ENCODE results near the gene SLC19A1.
A peak's percentile ranks its signal among the peaks of the same experiment; 100 is the strongest.

The SLC19A1 gene

DNA sequence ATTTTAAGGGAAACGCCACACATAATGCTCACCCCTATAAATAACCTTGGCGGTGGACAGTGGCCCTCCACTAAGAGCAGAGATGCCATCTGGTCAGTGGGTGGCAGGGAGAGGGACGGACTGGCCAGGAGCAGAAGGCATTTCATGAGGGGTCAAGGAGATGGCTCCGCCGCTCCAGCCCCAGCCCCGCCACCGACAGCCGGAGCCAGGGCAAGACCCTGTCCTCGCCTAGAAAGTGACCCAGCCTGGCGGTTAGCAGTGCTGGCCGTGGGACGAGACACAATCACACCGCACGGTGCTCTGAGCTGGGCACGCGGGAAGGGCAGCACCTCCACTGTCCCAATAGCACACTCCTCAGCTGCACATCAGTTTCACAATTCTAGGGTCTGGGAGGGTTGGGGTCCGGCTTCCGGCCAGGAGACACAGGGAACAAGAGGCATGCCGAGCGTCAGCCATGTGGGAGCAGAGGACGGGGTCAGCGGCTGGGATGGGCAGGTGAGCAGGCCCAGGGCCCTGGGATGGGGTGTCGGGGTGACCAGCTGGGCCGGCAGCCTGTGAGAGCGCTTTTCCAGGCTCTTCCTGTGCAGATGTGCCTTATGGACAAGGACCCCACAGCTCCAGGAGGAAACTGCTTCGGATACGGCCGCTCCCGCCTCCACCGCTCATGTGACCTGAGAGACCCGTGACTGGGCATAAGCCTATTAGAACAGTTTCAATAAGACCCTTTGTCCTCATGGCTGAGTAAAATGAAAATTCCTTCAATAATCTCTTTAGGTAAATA lies 5.7 kb downstream of the SLC19A1 start:
- Histone ChIP-seq H3K4me1 (peaks cover 0 to 5% (median 3%) of the 10 kb centered on the region in 4 donors), H3K27me3 (peaks cover 0 to 4% of the 10 kb centered on the region in 2 donors), H3K36me3 (peaks cover 0 to 4% (median 0%) of the 10 kb centered on the region in 3 donors), H3K4me3 (no peak overlapping the region), H3K27ac (no peak overlapping the region), H3K9me3 (no peaks in the 10 kb centered on the region)
- TF ChIP-seq, protein P1, sequence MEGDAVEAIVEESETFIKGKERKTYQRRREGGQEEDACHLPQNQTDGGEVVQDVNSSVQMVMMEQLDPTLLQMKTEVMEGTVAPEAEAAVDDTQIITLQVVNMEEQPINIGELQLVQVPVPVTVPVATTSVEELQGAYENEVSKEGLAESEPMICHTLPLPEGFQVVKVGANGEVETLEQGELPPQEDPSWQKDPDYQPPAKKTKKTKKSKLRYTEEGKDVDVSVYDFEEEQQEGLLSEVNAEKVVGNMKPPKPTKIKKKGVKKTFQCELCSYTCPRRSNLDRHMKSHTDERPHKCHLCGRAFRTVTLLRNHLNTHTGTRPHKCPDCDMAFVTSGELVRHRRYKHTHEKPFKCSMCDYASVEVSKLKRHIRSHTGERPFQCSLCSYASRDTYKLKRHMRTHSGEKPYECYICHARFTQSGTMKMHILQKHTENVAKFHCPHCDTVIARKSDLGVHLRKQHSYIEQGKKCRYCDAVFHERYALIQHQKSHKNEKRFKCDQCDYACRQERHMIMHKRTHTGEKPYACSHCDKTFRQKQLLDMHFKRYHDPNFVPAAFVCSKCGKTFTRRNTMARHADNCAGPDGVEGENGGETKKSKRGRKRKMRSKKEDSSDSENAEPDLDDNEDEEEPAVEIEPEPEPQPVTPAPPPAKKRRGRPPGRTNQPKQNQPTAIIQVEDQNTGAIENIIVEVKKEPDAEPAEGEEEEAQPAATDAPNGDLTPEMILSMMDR (IDR thresholded peaks at IDR 0.05): no peak
- intact Hi-C loops (cut with DNase I; ENCODE audit: low total_unique reads): no loop called here
- DNase-seq: peak in 1 of 2 donors; percentile 60

DNA sequence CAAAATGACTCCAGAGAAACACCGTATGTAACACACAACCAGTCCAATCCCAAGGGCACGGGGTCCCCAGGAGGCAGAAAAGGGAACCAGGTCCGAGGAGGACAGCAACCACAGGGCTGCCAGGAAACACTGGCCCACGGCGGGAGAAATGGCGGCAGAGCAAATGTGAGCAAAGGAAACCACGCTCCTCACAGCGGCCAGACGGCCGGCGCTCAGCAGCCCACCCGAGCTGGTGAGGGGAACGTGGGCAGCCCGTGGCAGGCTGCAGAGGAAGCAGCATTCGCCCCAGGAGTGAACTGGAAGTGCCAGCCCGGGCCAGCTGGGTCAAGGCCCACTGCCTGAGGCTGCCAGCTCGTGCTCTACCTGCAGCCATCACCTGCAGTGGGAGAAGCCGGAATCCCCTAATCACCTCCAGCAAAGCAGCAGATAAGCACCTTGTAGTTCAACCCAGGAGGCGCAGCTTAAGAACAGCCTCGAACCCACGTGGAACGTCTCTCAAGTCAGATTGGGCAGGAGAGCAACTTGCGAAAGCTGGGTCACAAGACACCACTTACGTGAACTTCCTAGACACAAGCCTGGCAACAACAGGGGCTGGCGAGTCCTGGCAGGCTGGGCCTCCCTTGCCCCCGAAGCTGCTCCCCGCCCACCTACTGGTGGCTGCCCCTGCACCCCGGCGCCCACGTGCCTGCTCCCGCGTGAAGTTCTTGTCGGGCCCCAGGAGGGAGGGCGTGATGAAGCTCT lies 6.7 kb downstream of the SLC19A1 start:
- Histone ChIP-seq H3K27ac (no peak overlapping the region), H3K9me3 (no peaks in the 10 kb centered on the region), H3K36me3 (peaks cover 0 to 8% (median 4%) of the 10 kb centered on the region in 3 donors), H3K27me3 (peaks cover 0 to 4% of the 10 kb centered on the region in 2 donors), H3K4me1 (no peaks in the 10 kb centered on the region), H3K4me3 (no peak overlapping the region)
- intact Hi-C loops (cut with DNase I; ENCODE audit: low total_unique reads): no loop called here
- TF ChIP-seq, protein P1 (IDR thresholded peaks at IDR 0.05): no peak
- peak in 1 of 2 donors; percentile 72 for DNase-seq

DNA sequence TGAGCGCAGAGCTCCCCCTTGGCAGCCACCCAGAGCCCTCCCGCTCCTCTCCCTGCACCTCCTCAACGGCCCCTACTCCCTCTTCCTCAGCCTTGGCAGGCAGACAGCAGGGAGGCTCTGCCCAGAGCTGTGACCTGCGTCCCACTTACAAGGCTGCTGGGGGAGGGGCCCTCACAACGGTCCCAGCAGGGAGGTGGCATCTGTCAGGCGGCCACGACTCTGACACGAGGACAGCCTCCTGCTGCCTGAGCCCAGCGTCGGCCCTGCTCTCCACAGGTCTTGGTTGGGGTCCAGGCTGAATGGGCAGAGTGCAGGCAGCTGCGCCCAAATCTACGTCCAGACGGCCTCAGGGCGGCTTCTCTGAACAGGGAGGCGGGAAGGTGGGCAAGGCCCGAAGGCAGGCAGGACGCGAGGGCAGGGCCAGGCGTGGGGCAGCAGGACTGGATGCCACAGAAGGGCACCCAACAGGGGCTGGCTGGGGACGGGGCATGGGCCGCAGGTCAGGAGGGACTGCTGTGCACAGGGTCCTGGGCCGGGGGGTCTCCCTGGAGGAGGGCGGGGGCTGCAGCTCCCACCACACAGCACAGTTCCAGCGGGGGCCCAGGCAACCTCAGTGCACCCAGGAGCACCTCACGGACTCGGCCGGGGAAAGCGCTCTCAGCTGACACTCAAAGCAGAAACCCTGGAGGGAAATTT lies 7.5 kb downstream of the SLC19A1 start:
- H3K4me3 ChIP-seq: no peak overlapping the region
- H3K36me3 ChIP-seq: peaks cover 0 to 15% (median 5%) of the 10 kb centered on the region in 3 donors
- peak in 1 of 2 donors; percentile 66 for DNase-seq
- H3K4me1 ChIP-seq: no peaks in the 10 kb centered on the region
- peaks cover 0 to 4% of the 10 kb centered on the region in 2 donors for H3K27me3 ChIP-seq
- H3K9me3 ChIP-seq: no peaks in the 10 kb centered on the region
- no peak overlapping the region for H3K27ac ChIP-seq
- TF ChIP-seq, protein P1 (IDR thresholded peaks at IDR 0.05): no peak
- intact Hi-C loops (cut with DNase I; ENCODE audit: low total_unique reads): no loop called here

DNA sequence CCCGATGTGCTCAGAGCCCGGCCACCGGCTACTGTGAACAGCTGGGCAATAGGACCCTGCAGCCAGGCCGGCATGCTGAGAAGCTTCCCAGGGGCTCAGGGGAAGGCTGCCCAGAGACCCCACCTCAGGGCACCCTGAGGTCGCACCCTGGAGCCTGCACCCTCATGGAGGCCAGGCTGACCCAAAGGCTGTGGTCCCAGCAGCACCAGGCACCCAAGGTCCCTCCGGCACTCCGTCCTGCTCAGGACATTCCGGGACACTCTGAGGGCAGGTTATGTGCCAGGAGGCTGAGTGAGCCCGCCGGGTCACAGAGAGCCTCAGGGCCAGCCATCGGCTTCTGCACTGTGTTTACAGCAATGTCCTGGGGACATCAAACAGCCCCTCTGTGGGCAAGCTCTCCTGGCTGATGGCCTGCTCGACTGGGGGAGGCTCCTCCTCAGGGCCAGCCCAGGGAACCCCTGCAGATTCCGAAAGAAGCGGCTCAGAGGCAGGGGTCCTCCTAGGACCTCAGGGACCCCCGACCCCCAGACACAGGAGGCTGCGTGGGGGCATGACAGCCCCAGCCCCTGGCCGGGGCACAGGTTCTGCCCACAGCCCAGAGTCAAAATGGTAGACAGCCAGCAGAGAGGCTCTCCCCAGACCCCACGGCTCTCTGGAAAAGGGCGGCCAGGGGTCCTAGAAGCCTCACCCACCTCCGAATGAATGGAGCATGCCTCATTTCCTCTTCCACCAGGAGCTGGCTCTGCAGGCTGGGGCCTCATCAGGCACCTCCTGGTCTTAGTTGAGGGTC lies 8.2 kb downstream of the SLC19A1 start:
- Histone ChIP-seq H3K36me3 (peaks cover 0 to 17% (median 5%) of the 10 kb centered on the region in 3 donors), H3K27me3 (peaks cover 0 to 4% of the 10 kb centered on the region in 2 donors), H3K27ac (no peak overlapping the region), H3K4me3 (no peak overlapping the region), H3K4me1 (no peaks in the 10 kb centered on the region), H3K9me3 (no peaks in the 10 kb centered on the region)
- TF ChIP-seq, protein P1 (IDR thresholded peaks at IDR 0.05): no peak
- intact Hi-C loops (cut with DNase I; ENCODE audit: low total_unique reads): no loop called here
- DNase-seq: peak in 1 of 2 donors; percentile 65

DNA sequence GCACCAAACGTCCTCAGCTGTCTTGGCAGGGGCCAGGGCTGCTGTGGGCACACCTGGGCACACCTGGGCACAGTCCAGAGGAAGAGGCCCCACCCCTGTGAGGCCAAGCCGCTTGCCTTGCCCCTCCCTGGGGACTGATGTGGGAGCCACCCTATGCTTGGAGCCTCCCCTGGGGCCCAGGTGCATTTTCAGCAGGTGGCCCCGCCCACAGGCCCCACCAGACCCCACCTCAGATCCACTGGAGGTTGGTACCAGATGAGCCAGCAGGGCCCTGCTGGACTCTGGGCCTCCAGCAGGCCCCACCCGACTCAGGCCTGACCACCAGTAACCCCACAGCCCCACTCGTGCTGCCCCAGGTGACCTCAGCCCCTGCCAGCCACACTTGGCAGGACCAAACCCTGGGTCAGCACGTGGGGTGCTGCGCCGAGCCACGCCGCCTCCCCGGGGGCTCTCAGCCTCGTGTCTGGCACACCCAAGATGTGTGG lies 8.8 kb downstream of the SLC19A1 start:
- TF ChIP-seq, protein P1 (IDR thresholded peaks at IDR 0.05): no peak
- intact Hi-C loops (cut with DNase I; ENCODE audit: low total_unique reads): no loop called here
- H3K4me1 ChIP-seq: no peaks in the 10 kb centered on the region
- no peak overlapping the region for H3K4me3 ChIP-seq
- peaks cover 0 to 17% (median 5%) of the 10 kb centered on the region in 3 donors for H3K36me3 ChIP-seq
- peak in 1 of 2 donors; percentile 48 for DNase-seq
- no peak overlapping the region for H3K27ac ChIP-seq
- no peaks in the 10 kb centered on the region for H3K9me3 ChIP-seq
- peaks cover 0 to 4% of the 10 kb centered on the region in 2 donors for H3K27me3 ChIP-seq

Data from tibial artery (tissue), 4 donors.